Measurements from ENCODE around the gene ABHD12.

Gene ABHD12

DNA sequence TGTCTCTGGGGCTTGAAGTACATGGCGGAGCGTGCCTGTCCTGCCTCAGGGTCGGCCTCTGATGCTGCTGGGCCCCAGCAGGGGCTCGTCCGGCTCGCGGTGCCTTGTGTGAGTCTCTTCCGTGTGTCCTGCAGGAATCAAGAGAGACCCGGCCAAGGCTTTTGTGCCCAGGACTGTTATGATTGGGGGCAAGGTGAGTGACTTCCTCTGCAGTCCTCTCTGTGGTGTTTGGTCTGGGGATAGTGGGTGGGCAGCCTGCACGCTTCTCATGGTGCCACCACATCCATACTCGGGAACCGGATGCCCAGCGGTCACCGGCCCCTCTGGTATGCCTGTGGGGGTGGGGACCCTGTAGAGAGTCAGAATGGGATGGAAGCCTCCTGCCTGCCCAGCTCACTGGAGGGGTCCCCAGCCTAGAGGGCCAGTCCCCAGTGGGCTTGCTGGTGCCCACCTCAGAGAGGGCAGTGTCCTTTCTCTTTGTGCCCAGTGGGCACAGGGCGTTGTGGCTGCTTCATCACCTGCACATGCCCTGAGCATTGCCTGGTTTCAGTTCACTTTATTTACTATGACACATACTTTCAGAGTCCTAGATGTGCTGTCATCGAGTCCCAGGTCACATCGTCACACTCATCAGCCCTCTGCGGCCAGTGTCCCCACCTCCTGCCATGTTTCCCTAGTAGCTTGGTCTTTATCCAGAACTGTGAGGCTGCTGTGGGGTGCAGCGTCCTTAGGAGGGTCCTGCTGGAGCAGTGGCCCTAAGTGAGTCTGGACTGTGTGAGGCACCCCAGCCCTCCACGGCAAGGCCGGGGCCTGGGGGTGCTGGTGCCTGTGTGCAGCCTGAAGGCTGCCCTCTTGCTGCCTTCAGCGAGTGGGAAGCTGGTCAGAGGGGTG, 102.1 kb downstream of the ABHD12 start:
- DNase-seq = no peak

DNA sequence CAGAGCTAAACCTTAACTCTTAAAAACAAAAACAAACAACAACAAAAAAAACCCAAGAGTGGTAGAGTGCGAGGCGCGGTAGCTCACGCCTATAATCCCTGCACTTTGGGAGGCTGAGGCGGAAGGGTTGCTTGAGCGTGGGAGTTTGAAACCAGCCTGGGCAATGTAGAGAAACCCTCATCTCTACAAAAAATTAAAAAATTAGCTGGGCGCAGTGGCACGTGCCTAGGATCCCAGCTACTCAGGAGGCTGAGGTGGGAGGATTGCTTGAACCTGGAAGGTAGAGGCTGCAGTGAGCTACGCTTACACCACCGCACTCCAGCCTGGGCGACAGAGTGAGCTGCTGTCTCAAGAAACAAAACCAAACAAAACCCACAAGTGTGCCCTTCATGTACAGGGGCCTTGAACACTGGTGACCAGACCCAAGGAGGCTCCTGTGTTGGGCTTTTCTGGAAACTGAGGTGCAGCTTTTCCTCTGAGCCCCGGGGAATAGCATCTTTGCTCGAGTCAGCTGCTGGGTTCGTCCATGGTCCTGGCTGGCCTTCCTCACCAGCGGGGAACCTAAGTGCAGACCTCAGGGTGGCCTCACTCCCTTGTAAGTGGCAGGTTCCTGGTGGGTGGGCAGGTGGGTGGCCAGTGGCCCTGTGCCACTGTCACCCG, 102.9 kb downstream of the ABHD12 start:
- DNase-seq = no peak

DNA sequence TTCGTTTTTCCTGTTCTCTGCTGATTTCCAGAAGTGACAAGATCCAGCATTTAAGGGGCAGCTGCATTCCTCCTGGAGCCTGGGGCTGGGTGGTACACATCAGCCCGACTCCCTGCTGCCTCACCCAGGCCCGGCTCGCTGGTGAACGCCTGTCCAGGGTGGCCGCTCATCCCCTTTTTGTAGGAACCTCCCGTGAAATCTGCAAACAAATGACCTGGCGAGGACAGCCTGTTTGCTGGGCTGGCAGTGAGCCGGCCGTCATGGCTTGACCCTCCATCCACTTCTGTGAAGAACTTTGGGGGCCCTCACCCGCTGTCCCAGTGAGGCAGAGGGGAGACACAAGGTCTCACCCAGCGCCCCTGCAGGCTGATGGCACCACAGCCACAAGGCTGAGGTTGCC, 103.7 kb downstream of the ABHD12 start:
- no peak for DNase-seq

DNA sequence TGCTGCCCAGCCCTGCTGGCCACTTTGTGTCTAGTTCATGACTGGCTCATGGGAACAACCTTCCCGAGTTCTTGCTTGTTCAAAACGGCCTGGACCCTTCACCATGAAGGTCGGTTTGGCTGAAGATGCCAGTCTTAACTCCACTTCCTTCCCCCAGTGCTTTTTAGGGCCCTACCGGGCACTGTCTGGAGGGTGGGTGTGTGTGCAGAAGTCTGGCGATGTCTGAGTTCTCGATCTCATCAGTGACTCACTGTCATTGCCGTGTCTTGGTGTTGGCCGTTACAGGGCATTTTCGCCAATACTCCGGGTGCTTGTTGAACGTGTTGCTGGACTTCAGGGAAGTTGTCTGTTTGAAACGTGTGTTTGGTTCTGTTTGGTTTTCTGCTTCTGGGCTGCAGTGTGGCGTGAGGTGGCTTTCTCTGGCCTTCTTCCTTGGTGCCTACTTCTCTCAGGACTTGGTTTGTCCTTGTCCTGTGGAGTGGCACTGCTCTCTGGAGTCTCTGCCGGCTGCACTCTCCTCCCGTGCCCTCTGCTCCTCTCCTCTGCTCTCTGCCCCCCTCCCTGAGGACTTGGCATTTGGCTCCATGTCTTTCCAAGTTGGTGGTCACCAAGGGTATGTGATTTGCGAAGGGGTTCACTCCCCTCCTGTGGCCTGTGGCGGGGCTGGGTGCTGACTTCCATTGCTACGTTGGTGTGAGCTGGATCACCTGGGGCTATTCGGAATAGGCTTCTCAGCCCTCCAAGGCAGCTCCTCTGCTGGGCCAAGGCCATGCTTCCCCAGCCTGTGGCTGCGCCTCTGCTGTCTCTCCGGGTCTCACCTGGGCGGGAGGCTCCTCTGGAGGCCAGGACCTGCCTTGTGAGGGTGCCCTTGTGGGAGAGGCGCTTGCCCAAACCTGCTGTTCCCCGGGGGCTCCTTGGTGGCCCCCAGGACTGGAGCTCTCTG, 104.5 kb downstream of the ABHD12 start:
- DNase-seq = no peak

- DNase-seq = no peak
These were observed 105.5 kb downstream of the ABHD12 start for GRCh38 chr20:25285091-25285647.

- DNase-seq = no peak
These were observed 106.5 kb downstream of the ABHD12 start for GRCh38 chr20:25284131-25284601.

DNA sequence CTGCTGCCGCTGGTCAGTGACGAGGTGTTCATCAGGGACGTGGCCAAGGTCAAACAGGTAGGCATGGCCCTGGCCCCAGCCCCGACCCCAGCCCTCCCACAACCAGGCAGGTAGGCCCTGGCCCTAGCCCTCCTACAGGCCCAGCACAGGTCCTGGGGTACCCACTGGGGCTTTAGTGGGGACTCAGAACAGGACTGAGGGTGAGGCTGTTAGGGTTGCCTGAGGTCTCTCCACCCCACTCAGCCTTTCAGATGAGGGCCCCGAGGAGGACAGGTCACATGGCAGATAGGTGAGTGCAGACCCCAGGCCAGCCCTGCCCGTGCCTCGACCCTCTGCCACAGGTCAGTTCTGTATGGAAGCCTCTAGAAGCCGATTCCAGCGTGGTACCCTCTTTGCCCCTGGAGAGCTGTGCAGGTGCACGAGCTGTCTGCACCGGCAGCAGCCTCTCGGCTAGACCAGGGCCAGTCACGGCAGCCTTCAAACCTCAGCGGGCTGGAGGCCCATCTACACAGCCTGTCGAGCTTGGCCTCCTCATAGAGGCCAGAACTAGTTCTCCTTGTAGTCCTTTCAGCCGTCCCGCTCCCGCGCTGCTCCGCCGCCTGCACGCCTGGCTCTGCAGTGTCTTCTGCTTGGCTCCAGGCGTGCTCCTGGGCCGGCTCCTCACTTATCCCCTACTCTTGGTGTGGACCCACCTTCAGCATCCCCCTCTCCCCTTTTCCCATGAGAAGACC, 107.2 kb downstream of the ABHD12 start:
- no peak for DNase-seq

GRCh38 chr20:25282796-25283195, 107.8 kb downstream of the ABHD12 start:
- no peak for DNase-seq

DNA sequence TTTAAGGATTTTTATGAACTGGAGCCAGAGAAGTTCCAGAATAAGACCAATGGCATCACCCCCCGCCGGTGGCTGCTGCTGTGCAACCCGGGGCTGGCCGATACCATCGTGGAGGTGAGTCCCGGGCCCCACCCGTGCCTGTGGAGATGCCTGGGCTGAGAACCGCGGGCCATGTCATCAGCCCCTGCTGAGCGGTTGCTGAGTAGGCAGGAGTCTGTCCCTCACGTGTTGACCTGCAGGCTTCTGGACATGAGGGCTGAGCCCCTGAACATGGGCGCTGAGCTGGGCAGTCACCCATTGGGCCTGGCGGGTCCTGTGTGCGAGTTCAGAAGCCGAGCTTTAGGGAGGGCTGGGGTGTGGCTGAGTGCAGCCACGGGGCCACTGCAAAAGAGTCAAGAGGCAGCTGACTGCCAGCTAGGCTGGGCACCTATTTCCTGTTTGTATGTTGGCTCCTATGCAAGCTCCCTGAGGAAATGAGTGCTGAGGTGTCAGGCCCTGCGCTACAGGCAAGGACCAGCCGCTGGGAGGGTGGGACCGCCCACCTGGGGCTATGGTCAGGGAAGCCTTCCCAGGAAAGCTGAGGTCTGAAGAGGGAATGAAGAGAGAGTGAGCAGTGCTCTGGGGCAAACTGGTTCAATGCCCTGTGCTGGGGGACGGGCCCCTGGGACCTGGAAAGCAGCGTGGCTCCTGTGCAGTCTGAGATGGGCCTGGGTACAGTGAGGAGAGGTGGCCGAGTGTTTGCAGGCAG, 108.4 kb downstream of the ABHD12 start:
- DNase-seq = no peak

- no peak for DNase-seq
These were observed 109.1 kb downstream of the ABHD12 start for GRCh38 chr20:25281541-25281991.

DNA sequence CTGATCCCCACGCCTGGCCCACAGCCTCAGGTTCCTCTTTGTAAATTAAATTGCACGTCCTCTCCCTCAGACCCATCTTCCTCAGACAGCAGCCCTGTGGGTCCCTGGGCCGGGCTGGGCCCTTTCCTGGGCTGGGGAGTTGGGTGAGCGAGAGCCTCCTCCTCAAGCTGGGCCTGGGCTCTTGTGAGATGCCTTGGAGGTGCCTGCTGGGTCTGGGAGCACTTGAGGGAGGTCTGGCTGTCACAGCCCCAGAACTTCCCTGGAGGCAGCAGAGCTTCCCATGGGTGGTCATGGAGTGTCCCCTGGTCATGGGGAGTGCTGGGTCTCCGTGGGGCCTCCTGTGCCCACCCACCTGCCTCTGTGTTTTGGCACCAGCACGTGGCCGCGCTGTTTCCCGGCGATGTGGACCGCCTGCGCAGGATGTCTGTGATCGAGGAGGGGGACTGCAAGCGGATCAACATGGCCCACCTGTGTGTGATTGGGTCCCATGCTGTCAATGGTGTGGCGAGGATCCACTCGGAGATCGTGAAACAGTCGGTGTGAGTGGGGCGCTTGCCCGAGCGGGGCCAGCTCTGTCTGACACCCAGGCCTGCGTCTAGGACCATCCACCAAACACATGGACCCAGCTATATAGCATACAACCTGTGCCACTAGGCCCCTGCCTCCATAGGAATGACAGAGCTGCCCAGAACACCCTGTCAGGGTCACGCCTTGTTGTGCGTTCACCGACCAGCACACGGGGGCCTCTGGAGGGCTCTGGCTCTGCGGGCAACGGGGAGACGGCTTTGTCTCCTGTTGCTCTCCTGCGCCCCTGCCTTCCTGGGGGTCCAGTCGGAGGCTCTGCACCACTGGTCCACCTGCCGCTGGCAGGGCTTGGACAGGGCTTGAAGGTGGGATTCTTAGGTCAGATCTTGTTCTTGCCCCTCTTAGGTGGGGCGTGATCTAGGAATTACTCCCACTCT, 109.8 kb downstream of the ABHD12 start:
- DNase-seq = no peak

DNA sequence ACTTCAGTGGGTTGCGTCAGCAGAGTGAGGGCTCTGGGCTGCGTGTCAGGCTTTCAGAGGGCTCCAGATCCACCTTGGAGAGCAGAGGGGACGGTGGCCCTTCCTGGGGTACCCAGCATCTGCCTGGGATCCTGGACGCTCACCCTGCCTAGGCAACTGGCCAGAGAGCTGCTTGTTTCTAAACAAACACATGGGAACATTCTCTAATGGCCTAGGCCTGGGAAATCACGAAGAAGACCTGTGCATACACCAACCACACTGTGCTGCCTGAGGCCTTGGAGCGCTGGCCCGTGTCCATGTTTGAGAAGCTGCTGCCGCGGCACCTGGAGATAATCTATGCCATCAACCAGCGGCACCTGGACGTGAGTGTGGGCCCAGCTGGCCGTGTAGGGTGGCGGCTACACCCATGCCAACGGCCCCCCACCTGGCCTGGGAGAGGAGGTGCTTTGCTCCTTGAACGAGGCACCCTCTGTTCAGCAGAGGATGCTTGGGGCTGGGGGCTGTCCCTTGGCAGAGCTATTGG, 110.5 kb downstream of the ABHD12 start:
- no peak for DNase-seq

- DNase-seq = no peak
These were observed 111.2 kb downstream of the ABHD12 start for GRCh38 chr20:25279403-25279802.

DNA sequence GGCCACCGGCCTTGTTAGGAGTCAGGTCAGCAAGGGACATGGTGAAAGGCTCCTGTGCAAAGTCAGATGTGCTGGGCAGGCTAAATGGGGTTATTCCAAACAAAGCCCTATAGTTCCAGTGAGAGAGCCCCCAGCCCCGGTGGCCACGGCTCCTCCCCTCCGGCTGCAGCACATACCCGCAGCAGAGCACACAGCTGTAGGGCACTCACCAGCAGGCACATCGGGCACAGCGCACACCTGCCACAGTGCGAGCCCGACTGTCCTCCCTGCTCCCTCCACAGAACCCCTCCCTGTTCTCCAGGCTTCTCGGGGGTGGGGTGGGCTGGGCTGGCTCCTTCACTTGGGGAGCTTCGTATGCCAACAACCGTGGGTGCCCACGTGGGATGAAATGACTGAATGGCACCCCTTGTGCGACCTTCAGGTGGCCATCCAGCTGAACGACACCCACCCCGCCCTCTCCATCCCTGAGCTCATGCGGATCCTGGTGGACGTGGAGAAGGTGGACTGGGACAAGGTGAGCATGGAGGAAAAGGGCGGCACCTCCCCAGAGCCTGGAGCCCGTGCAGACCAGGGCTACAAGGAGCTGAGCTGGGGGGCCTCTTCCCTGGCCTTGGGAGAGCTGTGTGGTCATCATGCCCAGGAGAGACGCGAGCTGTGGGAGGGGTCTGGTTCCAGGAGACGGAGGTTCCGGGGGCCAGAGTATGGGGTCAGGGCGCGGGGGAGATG, 111.8 kb downstream of the ABHD12 start:
- DNase-seq = peak; percentile 8

DNA sequence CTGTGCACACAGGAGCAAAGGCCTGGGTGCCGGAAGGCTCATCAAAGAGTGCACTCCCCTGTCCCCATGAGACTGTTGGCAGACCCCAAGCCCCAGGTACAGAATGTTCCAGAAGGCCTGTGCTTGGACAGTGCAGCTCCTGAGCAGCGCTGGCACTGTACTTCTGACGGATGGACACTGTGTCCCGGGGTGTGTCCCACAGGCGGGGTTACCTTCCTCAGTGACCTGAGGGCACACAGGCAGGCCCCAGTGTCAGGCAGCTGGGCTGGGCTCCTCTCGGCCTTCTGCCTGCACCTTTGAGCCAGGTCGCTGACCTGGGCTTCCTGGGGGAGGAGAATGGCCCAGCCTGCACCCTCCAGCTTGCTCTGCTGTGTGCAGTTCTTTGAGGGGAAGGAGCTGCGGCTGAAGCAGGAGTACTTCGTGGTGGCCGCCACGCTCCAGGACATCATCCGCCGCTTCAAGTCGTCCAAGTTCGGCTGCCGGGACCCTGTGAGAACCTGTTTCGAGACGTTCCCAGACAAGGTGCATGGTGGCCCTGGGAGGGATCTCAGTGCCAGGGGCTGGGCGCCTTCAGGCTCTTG, 112.6 kb downstream of the ABHD12 start:
- DNase-seq = peak; percentile 8

DNA sequence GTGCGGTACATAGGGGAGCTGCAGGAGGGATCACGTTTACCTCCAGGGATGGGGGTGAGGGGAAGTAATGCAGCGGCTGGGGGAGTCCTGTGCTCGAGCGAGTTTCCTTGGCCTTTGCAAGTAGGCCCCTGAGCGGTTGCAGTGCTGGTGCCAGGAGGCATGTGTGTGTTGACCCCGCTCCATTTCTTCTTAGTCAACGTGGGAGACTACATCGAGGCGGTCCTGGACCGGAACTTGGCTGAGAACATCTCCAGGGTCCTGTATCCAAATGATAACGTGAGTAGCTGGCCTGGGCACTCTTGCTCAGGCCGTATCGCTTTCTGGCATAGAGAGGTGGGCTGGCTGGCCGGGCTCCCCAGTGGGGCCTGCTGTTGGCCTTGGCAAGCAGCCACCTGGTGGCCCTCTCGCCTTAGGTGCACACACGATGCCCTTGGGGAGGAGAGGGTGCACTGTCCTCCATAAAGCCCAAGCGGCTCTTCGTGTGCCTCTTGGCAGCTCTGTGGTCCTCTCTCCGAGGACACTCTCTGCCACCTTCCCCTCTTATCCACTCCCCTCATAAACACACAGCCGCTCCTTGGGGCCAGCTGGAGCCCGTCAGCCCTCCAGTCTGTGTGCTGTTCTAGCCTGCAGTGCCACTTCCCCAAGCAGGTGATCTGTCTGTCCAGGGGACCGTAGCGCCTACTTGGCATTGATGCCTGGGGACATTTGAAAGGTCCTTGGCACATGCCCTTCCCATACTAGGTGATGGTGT, 113.4 kb downstream of the ABHD12 start:
- DNase-seq = peak; percentile 8

GRCh38 chr20:25276533-25277050, 114.0 kb downstream of the ABHD12 start:
- peak; percentile 12 for DNase-seq
